Fibroblast of skin of right quadriceps (primary cell): ENCODE measurements around the gene RCCD1.
A peak's percentile ranks its signal among the peaks of the same experiment; 100 is the strongest.

Experiments used
- DNase-seq: peaks from one replicate; pipeline ENCODE4 v3.0.0-alpha.2; 2013

Gene RCCD1

DNA sequence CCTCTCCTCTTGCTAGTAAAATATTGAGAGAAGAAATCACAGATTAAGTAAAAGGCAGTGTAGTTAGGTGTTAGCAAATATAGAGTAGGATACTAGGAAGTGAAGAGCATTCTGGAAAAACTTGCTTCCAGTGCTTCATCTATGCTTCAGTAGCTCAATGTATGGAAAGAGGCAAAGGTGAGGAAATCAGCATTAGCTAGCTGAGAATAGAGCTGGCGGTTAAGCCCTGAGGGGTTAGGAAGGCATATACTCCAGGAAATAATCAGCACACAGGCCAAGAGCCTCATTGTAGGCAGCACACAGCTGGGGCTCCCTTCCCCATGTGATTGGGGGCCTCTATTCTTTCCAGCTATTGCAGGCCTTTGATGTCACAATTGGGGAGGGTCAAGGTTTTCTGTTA, 13.8 kb downstream of the RCCD1 start:
- no peak for DNase-seq

DNA sequence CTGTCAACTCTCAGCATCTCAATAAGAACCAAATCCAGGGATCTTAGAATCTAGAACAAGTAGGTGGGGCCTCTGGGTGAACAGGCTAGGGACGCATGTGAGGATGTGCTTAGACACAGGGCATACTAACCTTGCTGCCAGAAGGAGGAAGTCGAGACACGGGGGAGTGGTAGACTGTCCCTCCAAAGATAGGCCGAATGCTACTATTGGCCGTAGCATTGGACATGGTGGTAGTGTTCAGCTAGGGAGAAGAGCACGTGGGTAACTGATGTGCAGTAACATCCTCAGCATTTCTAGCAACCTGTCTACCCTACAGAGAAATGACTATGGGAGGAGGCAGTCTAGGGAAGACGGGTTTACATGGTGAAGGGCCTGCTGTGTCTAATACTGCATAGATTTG, 15.6 kb downstream of the RCCD1 start:
- no peak for DNase-seq

DNA sequence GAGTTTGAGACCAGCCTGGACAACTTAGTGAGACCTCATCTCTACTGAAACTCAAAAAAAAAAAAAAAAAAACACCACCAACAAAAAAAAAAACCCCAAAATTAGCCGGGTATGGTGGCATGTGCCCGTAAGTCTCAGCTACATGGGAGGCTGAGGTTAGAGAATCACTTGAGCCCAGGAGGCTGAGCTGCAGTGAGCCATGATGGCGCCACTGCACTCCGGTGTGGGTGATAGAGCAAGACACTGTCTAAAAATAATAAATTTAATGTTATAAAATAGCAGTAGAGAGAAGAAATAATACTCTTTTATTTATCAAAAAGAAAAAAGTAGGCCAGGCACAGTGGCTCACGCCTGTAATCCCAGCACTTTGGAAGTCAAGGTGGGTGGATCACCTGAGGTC, 17.4 kb downstream of the RCCD1 start:
- no peak for DNase-seq

DNA sequence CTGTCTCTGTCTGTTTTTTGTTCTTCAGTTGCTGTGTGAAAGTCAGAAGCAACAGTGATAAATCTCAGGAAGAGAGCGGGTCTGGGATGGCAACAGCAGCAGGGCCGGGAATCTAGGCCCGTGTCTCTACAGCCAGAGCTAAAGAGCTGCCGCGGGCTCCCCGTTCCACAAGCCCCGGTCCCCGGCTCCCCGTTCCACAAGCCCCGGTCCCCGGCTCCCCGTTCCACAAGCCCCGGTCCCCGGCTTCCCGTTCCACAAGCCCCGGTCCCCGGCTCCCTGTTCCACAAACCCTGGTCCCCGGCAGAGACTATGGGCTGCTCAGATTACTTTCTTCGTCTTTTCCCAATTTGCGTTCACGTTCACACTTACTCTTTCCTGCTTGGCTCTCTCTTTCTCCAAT, 19.5 kb downstream of the RCCD1 start:
- no peak for DNase-seq

DNA sequence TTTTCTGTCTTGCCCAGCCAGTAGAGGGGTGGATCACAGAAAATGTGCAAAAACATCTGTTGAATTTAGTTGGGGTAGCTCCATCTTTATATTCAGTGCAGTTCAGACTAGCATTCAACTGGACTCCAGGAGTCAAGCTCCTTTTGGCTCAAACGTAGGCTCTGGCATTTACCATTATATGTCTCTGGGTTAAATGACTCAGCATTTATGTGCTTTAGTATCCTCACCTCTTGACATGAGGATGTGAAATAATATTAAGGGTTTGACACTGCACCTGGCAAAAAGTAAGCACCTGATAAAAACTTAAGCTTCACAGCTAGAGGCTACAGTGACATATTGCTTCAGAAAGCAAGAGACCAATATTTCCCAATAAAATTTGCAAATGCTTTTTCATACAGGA, 24.9 kb downstream of the RCCD1 start:
- no peak for DNase-seq

DNA sequence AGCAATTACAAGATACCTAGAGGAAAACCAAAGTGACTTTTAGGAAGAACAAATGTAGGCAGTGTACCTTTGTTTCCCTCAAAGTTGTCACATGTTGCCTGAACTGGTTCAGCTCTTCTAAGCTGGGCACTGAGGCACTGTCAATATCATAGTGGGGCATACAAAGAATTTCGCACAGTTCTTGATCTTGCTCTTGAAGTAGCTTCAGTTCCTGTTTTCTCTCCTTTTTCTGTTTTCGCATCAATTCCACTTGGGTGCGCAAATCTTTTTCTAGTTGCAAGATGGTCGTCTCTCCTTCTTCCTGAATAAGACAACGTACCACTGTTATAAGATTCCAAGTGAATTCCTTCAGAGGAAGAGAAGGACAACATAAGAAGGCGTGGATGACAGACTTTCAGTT, 27.0 kb downstream of the RCCD1 start:
- DNase-seq = no peak

DNA sequence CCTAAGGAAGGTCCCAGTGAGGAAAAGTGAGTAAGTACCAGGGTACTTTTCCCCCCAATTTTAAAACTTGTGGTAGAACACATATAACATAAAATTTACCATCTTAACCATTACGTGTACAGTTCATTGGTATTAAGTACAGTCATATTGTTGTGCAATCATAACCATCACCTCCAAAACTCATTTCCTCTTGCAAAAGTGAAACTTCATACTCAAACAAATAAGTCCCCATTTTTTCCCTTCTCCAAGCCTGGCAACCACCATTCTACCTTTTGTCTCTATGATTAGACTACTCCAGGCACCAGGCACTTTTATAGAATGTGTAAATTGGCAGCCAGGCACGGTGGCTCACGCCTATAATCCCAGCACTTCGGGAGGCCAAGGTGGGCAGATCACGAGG, 27.5 kb downstream of the RCCD1 start:
- no peak for DNase-seq

DNA sequence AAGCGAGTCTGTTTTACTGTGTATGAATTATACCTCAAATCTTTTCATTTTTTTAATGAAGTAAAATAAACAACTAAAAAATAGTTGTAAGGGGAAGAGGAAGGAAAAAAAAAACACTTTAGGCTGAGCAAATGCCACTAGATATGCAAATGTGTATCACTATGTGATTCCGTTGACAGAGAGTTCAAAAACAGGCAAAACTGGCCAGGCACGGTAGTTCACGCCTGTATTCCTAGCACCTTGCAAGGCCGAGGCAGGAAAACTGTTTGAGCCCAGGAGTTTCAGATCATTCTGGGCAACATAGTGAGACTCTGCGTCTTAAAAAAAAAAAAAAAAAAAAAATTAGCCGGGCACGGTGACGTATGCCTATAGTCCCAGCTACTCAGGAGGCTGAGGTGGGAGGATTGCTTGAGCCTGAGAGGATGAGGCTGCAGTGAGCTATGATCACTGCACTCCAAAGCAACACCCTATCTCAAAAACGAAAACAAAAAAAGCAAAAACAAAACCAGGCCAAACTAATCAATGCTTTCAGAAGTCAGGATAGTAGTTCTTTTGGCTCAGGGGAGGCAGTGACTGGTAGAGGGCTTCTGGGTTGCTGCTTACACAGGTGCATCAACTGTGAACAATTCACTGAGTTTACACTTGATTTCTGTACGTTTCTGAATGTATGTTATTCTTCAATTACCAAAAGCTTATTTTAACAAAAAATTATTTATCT, 32.3 kb downstream of the RCCD1 start:
- no peak for DNase-seq

DNA sequence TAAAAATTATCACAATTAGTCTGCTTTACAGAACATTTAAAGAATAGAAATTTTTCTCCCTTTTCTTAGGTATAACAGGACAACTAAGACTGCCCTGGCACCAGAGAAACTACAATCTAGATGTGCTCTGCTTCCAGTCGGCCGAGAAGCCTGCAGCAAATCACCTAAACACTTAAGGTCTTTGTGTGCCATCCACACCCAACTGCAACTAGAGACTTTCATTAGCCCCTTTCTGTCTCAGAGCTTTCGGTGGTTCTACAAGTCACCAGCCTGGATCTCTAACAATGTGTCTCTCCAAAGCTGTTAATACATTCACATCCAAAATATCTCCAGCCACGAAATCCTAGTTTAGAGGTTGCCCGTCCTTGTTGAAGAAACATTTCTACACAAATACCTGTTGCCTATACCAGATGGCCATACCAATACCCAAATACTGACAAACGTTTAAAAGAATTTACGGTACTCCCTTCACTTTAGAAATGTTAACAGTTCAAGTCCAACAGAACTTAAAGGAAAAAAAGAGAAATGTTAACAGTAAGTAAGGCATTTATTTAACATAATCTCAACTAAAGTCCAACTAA, 33.0 kb downstream of the RCCD1 start:
- DNase-seq = no peak

DNA sequence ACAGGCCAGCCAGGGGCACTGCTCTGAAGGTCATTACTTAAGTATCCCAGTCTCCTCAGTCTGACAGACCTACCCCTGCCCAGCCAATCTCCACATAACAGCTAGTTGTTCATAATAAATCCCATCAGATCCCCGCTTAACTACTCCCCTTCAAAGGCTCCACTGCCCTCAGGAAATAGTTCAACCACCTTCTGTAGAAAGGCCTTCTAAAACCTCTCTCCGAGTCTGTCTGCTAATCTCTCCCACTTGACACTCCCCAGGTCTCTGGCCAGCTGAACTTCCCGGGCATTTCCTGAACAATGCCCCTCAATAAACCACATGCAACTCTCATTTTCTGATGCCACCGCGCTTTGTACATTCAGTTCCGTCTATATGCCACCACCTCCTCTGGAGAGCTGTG, 33.6 kb downstream of the RCCD1 start:
- DNase-seq = no peak

DNA sequence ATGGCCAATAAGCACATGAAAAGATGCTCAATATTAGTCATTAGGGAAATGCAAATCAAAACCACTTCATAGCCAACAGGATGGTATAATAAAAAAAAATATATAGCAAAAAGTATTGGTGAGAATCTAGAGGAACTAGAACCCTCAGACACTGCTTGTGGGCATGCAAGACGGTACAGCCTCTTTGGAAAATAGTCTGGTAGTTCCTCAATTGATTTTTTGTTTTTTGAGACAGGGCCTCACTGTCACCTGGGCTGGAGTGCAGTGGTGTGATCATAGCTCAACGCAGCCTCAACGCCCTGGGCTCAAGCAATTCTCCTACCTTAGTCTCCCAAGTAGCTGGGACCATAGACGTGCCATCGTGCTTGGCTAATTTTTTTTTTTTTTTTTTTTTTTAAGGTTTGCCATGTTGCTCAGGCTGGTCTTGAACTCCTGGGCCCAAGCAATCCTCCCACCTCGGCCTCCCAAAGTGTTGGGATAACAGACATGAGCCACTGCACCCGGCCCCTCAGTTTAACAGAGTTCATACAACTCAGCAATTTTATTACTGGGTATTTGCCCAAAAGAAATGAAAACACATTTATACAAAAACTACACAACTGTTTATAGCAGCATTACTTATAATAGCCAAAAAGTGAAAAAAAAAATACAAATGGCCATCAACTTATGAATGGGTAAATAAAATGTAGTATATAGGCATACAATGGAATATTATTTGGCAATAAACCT, 34.5 kb downstream of the RCCD1 start:
- no peak for DNase-seq

GRCh38 chr15:90990446-90990845, 35.8 kb downstream of the RCCD1 start:
- DNase-seq = no peak

- no peak for DNase-seq
These were observed 37.1 kb downstream of the RCCD1 start for GRCh38 chr15:90991587-90992285.

DNA sequence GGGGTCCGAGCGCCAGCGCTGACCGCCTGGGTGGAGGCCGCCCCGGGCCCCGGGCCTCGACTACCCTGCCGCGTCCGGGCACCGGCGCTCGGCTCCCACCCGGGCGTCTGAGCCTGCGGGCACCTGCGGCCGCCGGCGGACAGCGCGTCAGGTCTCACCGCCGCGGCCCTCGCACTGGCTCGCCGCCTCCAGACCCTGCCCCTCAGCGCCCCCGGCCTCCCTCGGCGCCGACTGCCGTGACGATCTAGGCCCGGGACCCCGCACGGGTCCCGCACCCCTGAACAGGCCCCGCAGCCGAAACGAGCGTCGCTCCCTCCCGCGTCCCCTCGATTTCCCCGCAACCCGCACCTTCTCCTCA, 39.4 kb downstream of the RCCD1 start:
- no peak for DNase-seq

DNA sequence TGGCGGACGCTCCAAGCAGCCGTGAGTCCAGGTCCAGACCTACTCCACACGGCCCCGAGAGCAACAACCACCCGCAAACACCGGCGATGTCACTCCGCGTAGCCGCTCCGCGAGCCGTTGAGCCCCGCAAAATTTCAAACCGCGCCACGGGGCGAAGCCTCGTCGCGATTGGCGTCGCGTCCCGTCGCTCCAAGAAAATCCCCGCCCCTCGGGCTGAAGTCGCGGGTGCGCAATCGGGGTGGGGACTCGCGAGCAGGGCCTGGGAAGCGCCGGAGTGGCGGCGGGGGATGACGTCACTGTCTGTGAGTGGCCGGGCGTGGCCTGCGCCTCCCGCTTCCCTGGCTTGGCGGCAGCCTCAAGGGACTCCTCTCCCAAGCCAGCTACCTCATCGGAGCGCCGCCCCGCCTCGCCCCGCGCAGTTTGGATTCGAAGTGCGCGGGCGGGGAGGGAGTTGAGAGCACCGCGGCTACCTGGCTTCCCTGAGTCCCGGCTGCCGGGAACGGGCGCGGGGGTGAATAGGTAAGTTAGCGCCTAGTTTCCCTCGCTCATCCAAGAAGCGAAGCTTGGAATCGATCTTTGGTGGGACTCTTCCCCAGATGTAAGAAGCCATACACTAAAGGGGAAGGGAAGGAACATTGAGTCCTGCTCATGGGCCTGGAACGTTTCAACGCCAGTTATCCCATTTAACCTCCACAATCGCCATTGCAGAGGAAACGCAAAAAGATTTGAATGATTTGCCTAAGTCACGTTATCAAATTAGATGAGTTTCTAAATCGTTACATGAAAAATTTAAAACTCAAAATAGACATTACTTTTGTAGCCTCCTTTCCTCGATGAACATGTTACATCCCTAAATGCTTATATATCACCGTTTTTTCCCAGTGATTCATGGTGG, 40.0 kb downstream of the RCCD1 start, which contains the start of gene PRC1:
PRC1 (minus strand) TSS at position 119 of the 895 bp plus-strand sequence; CDS start at position 1, 118 bp downstream.
- peak; percentile 98 for DNase-seq

GRCh38 chr15:90998737-90999136, 44.1 kb downstream of the RCCD1 start:
- DNase-seq = no peak

DNA sequence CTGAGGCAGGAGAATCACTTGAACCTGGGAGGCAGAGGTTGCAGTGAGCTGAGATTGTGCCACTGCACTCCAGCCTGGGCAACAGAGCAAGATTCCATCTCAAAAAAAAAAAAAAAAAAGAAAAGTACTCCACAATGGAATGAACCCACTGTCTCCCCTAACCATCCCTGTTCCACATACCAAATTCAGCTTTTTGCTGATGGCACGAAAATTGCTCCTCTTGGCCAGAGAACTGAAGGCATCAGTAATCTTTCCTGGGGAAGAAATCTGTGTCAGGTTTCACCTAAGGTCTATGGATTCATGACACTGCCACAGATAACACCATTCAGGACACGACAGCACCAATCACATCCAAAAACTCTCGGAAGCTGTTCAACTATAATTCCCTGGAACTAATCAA, 46.5 kb downstream of the RCCD1 start:
- no peak for DNase-seq

DNA sequence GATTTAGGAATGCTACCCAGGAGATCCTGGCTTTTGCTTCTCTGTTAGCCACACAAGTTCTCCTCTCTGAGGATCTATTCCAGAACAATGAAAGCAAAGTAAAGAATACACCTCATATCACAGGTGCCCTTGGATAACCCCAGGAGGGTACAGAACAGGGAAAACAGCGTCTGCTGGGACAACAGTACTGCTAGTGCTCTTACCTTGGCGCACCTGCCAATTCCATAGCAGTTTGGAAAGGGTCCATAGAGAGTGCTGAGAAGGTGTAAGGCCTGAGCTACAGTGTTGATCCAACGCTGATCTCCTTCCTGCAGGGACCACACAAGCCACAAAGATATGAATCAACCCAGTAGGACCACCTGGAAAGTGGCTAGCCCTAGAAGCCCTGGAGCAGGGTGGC, 52.6 kb downstream of the RCCD1 start:
- DNase-seq = no peak
